Amygdala (tissue), 56 donors: ENCODE data around the gene NUP50.
A peak's percentile ranks its signal among the peaks of the same experiment; 100 is the strongest.

ENCODE experiments used
- DNase-seq, 56 donors: peaks; one replicate each; lab custom pipeline; 2025; lab: John Stamatoyannopoulos, UW

Gene NUP50, protein sequence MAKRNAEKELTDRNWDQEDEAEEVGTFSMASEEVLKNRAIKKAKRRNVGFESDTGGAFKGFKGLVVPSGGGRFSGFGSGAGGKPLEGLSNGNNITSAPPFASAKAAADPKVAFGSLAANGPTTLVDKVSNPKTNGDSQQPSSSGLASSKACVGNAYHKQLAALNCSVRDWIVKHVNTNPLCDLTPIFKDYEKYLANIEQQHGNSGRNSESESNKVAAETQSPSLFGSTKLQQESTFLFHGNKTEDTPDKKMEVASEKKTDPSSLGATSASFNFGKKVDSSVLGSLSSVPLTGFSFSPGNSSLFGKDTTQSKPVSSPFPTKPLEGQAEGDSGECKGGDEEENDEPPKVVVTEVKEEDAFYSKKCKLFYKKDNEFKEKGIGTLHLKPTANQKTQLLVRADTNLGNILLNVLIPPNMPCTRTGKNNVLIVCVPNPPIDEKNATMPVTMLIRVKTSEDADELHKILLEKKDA

DNA sequence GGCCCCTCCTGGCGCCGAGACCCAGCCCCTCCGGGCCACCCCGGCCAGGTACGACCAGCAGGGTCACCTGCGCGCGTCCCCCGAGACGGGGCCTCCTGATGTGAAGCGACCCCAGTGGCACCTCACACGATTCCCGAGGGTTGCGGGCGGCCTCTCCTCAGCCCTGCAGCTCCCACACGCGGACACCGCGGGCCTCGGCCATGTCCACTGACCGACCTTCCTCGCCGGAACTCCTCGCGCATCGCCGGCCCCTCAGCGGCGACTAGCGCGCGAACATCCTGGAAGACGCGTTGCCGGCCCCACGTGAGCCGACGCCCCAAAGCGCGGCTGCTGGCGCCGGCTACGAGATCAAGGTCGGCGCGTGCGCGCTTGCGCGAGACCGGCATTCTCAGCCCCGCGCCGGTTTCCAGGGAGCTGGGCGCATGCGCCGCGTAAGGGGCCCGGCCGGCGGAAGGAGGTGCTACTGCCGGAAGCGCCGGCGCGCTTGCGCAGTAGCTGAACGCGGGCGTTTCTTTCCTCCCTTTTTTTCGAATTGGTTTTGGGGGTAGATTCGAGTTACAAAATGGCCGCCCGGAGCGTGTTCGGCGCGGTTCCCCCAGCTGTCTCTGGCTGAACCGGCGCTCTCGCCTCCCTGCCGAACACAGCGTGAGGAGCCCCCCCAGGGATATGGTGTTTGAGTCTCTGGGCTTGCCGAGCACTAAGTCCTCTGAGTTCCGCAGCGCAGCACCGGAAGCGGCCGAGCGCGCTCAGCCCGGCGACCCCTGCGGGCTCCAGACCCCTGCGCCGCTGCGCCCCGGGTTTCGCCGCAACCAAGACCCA, at the start of gene NUP50:
Gene NUP50 (plus strand): TSS at position 475 of the 819 bp plus-strand sequence. CDS start 4,253 bp downstream, outside the sequence.
- DNase-seq, result peak; percentile 27 to 94 (median 84)

DNA sequence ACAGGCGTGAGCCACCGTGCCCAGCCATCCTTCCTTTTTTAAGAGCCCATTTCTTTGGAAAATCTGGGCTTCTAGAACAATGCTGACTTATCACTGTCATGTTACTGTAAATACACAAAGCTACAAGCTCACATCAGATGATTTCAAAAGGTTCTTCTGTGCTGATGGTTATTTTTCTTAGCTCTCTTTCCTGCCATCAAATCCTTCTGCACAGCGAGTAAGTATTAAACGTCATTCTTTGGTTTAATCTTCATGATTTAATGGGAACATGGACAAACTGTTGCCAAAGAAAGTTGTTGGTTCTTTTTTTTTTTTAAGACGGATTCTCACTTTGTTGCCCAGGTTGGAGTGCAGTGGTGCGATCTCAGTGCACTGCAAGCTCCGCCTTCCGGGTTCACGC, 43.3 kb upstream of the NUP50 start:
- DNase-seq, result no peak

DNA sequence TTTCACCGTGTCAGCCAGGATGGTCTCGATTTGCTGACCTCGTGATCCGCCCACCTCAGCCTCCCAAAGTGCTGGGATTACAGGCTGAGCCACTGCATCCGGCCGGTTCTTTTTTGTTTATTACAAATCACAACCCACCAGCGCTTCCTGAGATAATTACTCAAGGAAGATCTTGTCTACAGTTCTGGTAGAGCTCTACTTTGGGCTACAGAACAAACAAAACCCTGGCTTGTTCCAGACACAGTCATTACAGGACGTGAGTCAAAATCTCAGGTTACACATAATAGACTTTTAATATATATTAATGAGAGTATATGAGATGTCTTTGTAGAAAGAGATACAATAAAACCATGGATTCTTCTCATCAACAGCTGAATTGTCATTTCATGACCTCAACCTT, 42.8 kb upstream of the NUP50 start:
- no peak for DNase-seq

DNA sequence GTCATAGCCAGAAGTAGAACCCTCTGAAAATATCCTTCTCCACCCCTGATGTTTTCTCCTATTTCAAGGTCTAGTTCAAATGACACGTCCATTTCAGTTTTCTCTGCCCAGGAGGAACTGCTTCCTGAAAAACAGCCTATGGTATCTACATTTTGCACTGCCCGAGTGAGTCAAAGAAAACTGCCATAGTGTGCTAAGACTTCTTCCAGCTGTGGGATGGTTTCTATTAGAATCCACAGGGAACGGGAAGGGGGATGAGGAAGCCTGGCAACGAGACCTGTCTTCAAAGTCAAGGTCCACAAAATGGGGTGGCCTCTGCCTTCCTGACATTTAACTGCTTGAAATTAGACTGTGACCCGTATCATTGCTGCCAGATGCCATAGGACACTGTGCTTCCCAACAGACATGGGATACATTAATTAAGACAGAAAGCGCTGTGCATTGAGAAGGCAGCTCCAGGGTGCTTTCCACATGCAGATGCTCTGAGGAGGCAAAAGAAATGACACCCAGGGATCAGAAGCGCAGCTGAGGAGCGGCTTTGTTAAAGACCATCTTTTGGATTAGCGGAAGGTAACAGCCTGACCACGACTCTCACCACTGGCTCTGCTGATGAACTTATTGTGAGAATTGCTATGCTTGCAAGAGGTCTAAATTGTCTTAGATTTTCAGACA, 39.4 kb upstream of the NUP50 start:
- no peak for DNase-seq

DNA sequence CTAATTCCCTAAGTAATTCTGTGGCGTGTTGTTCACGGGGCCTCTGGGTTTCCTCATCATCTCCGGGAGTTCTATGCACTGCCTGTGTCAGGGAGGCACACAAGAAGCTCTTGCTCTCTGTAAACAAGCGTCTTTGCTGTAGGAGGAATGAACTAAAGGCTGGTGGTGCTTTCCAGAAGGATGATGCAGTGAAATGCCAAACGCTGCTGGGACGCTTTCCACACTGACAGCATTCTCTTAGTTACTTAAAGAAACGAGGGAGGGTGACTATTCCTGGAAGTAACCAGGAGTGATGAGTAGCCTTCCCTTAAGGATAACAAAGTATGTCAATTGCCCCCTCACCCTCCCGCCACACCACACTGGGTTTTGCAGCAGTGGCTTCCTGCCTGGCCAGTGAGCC, 38.5 kb upstream of the NUP50 start:
- DNase-seq, result peak in 5 of 56 donors; percentile 2 to 12 (median 6)

DNA sequence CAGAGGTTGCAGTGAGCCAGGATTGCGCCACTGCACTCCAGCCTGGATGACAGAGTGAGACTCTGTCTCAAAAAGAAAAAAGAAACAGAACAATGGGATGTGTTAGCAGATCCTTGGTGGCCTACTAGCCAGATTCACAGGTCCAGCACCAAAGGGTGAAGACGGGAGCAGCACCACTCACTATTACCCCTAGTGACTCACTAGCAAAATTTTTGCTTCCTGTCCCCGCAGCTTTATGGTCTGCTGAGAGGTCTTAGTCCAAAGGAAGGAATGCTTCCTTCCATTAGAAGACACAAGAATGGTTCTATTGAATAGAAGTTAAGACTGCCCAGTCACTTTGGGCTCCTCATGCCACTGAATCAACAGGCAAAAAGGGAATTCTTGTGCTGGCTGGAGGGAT, 35.9 kb upstream of the NUP50 start:
- DNase-seq, result no peak

DNA sequence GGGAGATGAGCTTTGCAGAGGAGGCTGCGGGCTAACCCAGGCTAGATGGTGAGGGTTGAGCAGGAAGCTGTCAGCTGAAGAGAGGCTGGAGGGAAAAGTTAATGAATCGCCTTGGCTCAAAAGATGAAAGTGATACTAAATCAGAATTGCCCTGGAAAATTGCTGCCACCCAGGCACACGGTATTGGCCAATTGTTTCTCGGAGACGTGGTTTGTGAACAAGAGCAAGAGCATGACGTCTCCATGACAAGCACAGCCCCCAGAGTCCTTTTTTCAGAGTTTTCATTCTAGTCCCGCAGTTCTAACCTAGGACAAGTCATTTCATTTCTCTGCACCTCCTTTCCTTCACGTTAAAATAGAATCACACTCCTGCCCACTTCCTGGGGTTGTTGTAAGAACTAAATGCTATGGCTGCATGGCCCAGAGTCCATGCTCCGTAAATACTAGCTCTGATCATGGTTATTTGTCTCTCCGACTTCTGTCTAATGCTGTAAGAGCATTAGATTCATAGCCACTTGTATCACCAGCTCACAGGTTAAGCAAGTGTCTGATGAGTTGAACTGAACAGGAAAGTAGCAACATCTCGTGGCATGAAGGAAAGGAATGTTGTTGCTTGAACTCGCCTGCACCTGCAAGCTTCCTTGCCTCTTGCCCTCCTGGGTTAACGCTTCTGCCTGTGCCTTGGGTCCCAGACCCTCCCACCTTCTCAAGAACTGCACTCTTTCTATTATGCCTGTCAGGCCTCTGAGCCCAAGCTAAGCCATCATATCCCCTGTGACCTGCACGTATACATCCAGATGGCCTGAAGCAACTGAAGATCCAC, 33.8 kb upstream of the NUP50 start:
- DNase-seq, result peak in 2 of 56 donors; percentile 4 to 7

DNA sequence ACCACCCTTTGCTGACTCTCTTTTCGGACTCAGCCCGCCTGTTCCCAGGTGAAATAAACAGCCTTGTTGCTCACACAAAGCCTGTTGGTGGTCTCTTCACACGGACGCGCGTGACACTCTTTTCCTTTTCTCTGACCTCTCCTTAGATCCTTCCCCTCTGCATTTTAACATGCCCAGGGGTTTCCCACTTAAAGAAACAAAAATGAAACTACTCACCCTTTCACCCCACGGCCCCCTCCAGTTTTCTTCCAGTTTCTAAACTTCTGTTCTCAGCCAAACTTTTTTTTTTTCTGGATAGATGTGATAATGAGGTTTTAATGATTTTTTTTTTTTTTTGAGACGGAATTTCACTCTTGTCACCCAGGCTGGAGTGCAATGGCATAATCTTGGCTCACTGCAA, 32.8 kb upstream of the NUP50 start:
- DNase-seq, result no peak

DNA sequence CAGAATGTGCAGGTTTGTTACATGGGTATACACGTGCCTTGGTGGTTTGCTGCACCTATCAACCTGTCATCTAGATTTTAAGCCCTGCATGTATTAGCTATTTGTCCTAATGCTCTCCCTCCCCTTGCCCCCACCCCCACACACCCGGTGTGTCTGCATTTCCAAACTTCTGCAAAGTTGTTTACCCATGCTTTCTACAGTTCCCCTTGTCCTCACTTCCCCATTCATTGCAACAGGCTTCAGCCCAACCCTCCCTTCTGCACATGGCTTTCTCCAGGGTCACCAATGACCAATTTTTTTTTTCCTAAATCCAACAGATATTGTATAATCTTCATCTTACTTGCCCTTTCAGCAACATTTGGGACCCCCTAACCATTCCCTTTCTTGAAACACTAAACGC, 32.0 kb upstream of the NUP50 start:
- DNase-seq, result peak in 3 of 56 donors; percentile 5 to 15 (median 6)

DNA sequence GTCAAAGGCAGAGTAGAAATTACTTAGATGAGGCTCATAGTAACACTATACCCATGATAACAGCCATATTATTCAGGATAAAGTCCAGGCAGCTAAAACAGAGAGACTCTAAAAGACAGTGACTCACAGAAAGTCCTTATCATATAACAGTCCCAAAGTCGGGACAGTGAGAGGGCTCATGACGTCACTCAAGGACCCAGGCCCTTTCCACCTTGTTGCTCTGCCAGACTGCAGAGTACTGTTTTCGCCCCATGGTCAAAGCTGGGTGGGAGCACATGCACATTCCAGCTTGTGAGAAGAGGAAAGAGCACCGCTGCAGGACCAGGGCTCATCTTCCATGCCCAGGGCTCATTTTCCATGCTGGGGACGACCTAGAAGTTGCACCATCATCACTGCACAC, 29.4 kb upstream of the NUP50 start:
- no peak for DNase-seq

DNA sequence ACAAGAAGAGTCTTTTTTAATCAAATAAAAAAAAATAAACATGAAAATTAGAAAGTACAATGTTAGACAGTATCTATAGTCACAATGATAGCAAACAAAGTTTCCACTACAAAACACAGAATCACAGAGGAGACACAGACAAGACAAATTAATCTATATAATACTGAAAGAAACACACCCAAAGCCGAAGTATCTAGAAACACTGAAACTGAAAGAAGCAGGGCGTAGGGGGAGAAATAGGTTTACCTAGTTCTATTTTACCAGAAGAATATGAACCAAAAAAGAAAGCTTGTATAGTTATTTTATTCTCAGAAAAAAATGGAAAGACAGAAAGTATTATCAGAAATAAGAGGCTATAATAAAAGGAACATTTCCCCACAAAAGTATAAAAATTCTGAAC, 27.1 kb upstream of the NUP50 start:
- no peak for DNase-seq

DNA sequence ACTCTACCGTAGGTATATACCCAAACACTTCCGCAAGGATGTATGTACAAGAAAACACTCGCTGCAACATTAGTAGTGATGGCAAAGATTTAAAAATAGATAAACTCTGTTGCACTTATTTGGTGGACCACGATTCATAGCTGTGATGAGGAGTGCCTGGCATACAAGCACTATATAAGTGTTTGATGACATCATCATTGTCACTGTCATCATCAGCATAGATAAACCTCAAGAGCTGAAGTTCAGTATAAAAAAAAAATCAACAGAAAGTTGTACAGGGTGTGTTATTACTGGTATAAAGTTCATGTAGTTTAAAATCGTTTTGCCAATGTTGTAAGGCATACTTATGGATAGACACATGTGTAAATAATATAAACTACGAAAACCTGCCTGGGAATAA, 24.0 kb upstream of the NUP50 start:
- DNase-seq, result no peak

DNA sequence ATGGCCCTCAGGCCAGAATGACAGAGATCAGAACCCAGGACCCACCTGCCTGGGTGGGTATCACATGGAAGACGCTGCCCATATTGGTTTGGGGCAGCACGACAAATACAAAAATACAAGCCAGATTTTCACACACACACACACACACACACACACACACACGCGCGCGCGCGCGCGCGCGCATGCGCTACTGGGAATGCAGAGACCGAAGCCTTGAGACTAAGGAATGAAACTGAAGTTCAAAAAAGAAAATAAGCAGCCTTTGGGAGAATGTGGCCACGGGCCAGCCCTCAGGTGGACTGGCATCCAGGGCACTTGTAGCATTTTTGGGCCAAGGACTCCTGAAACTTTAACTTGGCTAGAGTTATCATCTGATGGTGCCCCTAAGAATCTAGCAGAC, 21.3 kb upstream of the NUP50 start:
- DNase-seq, result no peak

DNA sequence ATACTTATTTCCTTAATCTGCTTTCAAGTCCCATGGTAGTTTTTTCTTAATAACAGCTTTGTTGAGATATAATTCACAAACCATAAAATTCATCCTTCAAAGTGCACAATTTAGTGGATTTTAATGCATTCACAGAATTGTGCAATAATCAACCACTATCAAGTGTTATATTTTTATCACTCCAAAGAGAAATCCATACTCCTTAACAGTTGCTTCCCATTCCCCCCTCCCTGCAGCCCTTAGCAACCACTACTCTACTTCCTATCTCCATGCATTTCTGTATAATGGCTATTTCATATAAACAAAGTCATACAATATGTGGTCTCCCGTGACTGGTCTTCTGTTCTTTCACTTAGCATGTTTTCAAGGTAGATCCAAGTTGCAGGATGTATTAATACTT, 18.8 kb upstream of the NUP50 start:
- DNase-seq, result no peak

DNA sequence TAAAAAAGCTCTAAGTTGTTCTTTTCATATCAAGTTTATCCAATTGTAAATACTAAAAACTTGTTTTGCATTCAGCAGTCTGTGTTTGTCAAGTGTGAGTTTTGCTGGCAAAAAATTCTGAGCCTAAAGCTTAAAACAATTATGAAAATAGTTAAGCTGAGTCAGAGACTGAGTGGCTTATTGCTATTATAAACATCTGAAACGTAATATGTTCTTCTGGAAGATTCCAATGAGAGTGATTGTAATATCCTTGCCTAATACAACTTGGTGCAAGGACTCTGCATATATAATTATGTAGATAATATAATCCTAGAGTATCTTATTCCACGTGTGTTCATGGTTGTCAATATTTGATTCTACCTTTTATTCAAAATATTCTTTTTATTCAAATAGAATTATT, 14.1 kb upstream of the NUP50 start:
- DNase-seq, result no peak

DNA sequence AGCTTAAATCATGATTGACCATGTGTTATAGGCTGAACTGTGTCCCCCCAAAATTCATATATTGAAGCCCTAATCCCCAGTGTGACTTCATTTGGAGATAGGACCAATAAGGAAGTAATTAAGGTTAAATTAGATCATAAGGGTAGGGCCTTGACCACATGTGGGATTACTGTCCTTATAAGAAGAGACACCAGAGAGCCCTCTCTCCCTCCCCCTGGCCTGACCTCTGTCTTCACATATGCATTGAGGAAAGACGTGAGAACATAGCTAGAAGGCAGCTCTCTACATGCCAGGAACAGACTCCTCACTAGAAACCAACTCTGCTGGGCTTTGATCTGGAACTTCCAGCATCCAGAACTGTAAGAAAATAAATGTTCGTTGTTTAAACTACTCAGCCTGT, 13.6 kb upstream of the NUP50 start:
- DNase-seq, result no peak

DNA sequence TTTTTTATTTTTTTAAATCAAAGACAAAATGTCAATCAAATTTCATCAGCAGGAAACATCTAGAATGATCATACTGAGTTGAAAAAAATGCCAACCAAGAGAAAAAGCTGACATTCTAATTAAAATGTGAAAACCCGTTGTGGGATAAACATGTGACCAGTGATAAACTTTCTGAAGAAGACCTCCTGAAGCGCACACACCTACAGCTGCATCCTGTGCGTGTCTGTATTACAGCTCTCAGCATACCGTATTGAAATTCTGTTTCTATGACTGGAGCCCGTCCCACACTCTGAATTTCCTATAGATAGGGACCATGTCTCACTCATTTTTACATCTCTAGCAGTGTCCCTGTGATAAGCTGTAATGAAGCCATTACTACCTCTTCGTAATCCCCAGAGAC, 12.2 kb upstream of the NUP50 start:
- DNase-seq, result no peak

DNA sequence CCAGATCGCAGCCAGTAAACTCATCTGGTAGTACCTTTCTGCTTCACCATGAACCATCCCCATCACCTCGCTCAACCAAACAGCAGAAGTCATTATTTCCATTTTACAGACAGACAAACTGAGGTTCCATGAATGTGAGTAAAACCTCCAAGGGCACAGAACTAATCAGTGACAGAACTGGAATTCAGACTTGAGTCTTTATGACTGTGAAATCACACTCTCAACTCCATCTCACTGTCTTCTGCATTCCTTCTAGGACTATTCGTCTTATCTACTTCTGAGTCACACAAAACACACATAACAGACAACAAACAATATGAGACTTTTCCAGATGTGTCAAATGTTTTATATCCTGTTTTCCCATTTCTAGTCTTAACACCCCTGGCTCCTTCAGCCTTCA, 9.3 kb upstream of the NUP50 start:
- DNase-seq, result no peak

DNA sequence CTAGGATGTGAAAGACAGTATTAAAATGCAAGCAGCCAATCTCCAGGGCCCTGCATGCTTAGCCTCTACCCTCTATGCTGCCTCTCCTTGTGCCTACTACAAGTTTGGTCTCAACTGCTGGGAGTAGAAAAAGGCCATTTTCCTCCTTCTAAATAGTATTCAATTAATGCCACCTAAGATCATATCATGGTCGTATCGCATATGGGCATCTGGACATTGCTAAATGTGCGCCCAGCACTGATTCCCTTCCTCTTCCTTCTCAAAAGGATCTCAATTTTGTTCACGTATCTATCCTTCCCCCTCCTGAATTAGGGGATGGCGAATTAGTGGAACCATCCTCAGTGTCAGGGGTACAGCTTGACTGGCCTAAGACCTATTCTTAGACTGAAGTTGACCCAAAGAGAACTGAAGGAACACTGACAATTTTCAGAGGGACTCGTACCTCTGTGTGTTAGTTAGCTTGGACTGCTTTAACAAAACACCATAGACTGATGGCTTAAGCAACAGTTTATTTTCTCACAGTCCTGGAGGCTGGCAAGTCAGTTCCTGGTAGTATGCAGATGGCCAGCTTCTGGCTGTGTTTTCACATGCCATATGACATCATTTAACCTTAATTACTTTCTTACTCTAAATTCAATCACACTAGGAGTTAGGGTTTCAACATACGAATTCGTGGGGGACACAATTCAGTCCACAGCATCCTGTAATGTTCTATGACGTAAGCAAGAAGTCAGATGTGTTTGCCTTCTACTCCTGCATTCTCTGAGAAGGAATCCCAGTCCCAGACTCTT, 8.5 kb upstream of the NUP50 start:
- no peak for DNase-seq
